HEK293 (cell line): ENCODE measurements around the gene ADI1.

Source experiments
- KLF16 ChIP-seq: fragments of 450-650 bp; formaldehyde crosslinking; IDR thresholded peaks from 2 replicates; pipeline ENCODE4 v1.5.1; 2017; ENCODE audit warnings: missing biosample characterization, missing genetic modification characterization
- SALL2 ChIP-seq: fragments of 450-650 bp; formaldehyde crosslinking; IDR thresholded peaks from 2 replicates; pipeline ENCODE4 v1.5.0; 2017; ENCODE audit warnings: missing biosample characterization, mild to moderate bottlenecking, missing genetic modification characterization, borderline replicate concordance
- SP2 ChIP-seq: fragments of 450-650 bp; formaldehyde crosslinking; IDR thresholded peaks from 2 replicates; pipeline ENCODE4 v1.5.1; 2016; ENCODE audit warnings: missing biosample characterization, missing genetic modification characterization
- ZBTB8A ChIP-seq: fragments of 450-650 bp; formaldehyde crosslinking; IDR thresholded peaks from 2 replicates; pipeline ENCODE4 v1.5.1; 2016; ENCODE audit warnings: missing biosample characterization, missing genetic modification characterization
- ZNF23 ChIP-seq: fragments of 450-650 bp; formaldehyde crosslinking; IDR thresholded peaks from 2 replicates; pipeline ENCODE4 v1.5.1; 2016; ENCODE audit warnings: missing biosample characterization, missing genetic modification characterization, borderline replicate concordance
- ZNF24 ChIP-seq: fragments of 450-650 bp; formaldehyde crosslinking; IDR thresholded peaks from 2 replicates; pipeline ENCODE4 v1.5.1; 2016; ENCODE audit warnings: missing biosample characterization, missing genetic modification characterization
- ZNF248 ChIP-seq: fragments of 450-650 bp; formaldehyde crosslinking; IDR thresholded peaks from 2 replicates; pipeline ENCODE4 v1.5.1; 2017; ENCODE audit warnings: missing biosample characterization, missing genetic modification characterization
- ZNF398 ChIP-seq: fragments of 450-650 bp; formaldehyde crosslinking; IDR thresholded peaks from 2 replicates; pipeline ENCODE4 v1.5.1; 2017; ENCODE audit warnings: missing biosample characterization, missing genetic modification characterization
- ZNF621 ChIP-seq: fragments of 450-650 bp; formaldehyde crosslinking; IDR thresholded peaks from 2 replicates; pipeline ENCODE4 v1.5.1; 2017; ENCODE audit warnings: missing biosample characterization, missing genetic modification characterization
- ZNF692 ChIP-seq: fragments of 450-650 bp; formaldehyde crosslinking; IDR thresholded peaks from 2 replicates; pipeline ENCODE4 v1.5.1; 2016; ENCODE audit warnings: missing biosample characterization, missing genetic modification characterization
- TF ChIP-seq, protein P1 (sequence below): fragments of 450-650 bp; formaldehyde crosslinking; IDR thresholded peaks from 2 replicates; pipeline ENCODE4 v1.5.1; 2016; ENCODE audit warnings: missing biosample characterization, missing genetic modification characterization
- TF ChIP-seq, protein P2 (sequence below): fragments of 450-650 bp; formaldehyde crosslinking; IDR thresholded peaks from 2 replicates; pipeline ENCODE4 v1.5.1; 2017; ENCODE audit warnings: missing biosample characterization, missing genetic modification characterization

GRCh38 chr2:3459185-3460015 is 59.9 kb downstream of the ADI1 start:
- TF ChIP-seq, protein P1, sequence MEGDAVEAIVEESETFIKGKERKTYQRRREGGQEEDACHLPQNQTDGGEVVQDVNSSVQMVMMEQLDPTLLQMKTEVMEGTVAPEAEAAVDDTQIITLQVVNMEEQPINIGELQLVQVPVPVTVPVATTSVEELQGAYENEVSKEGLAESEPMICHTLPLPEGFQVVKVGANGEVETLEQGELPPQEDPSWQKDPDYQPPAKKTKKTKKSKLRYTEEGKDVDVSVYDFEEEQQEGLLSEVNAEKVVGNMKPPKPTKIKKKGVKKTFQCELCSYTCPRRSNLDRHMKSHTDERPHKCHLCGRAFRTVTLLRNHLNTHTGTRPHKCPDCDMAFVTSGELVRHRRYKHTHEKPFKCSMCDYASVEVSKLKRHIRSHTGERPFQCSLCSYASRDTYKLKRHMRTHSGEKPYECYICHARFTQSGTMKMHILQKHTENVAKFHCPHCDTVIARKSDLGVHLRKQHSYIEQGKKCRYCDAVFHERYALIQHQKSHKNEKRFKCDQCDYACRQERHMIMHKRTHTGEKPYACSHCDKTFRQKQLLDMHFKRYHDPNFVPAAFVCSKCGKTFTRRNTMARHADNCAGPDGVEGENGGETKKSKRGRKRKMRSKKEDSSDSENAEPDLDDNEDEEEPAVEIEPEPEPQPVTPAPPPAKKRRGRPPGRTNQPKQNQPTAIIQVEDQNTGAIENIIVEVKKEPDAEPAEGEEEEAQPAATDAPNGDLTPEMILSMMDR = no peak
- TF ChIP-seq ZNF621 (tag by site-specific recombination) (no peak), ZNF23 (tag by site-specific recombination) (no peak), SP2 (tag by site-specific recombination) (no peak), ZNF398 (tag by site-specific recombination) (no peak), ZNF248 (tag by site-specific recombination) (no peak), ZNF692 (tag by site-specific recombination) (no peak), SALL2 (tag by site-specific recombination) (no peak), ZBTB8A (tag by site-specific recombination) (no peak), KLF16 (tag by site-specific recombination) (no peak), ZNF24 (tag by site-specific recombination) (no peak)
- TF ChIP-seq, protein P2, sequence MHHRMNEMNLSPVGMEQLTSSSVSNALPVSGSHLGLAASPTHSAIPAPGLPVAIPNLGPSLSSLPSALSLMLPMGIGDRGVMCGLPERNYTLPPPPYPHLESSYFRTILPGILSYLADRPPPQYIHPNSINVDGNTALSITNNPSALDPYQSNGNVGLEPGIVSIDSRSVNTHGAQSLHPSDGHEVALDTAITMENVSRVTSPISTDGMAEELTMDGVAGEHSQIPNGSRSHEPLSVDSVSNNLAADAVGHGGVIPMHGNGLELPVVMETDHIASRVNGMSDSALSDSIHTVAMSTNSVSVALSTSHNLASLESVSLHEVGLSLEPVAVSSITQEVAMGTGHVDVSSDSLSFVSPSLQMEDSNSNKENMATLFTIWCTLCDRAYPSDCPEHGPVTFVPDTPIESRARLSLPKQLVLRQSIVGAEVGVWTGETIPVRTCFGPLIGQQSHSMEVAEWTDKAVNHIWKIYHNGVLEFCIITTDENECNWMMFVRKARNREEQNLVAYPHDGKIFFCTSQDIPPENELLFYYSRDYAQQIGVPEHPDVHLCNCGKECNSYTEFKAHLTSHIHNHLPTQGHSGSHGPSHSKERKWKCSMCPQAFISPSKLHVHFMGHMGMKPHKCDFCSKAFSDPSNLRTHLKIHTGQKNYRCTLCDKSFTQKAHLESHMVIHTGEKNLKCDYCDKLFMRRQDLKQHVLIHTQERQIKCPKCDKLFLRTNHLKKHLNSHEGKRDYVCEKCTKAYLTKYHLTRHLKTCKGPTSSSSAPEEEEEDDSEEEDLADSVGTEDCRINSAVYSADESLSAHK (tag by site-specific recombination) = no peak
